HG02884 (cell line): ENCODE measurements around the gene ACCSL.

Experiments used
- ATAC-seq: cut with Tn5 transposase; IDR thresholded peaks from one replicate; pipeline ENCODE4 v1.9.1; 2021; ENCODE audit warnings: mild to moderate bottlenecking, moderate library complexity; ENCODE audit not compliant: unreplicated experiment

ACCSL gene

DNA sequence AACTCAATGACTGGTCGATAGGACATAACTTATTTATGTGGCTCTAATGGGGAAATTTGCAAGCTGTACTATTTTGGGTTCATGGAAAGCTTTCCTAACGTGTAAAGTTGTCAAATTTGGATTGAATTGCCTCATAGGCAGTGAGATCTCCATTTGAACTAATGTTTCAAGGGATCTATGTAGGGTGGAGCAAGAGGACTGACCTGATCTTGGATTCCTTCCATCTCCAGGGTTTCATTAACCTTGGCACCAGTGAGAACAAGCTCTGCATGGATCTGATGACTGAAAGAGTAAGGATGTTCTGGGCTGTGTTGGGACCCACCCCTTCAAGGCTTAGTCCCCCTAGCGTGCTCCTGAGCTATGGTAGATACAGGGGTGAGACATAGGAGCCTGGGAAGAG lies 2.1 kb downstream of the ACCSL start:
- no peak for ATAC-seq

DNA sequence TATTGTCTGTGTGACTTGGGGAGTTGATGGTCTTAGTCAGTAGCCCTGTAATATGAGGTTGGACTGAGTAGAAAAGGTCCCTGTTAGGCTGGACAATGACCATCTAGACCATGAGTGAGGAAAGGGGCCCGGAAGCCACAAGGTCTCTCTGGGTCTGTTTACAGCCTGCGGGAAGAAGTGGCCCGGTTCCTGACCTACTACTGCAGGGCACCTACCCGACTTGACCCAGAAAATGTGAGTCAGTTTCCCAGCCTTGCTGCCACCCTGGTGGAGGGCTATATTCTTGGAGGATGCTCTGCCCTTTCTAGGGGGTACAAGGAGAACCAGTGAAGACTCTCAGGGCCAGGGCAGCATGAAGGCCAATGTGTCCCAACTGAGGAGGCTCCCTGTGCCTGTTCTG lies 3.4 kb downstream of the ACCSL start:
- no peak for ATAC-seq

DNA sequence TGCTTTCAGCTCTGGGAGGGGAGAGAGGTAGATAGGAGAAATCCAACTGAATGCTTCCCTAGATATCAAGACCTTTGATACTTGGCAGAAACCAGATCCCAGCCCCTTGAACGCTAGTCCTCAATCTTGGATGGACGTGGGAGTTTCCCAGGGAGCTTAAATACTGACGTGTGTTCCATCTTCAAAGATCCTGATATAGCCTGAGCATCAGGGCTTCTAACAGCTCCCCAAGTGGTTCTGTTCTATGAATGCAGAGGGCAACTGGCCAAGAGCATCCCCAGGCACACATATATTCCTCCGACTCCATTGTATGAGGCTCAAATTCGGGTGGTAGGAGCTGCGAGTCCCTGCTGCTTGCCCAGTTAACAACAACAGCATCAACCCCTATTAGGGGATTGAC lies 9.6 kb downstream of the ACCSL start:
- ATAC-seq: no peak

DNA sequence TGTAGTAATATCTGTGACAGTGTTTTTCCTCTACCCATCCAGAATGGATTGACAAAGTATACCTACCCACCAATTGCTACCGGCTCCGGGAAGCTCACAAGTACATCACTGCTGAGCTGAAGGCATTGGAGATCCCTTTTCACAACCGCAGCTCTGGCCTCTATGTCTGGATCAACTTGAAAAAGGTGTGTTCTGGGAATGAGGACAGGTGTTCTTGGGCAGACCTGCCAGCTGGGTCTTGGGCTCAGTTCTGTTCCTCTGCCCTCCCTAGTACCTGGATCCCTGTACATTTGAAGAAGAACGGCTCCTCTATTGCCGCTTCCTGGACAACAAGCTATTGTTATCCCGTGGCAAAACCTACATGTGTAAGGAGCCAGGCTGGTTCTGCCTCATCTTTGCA lies 10.5 kb downstream of the ACCSL start:
- no peak for ATAC-seq

DNA sequence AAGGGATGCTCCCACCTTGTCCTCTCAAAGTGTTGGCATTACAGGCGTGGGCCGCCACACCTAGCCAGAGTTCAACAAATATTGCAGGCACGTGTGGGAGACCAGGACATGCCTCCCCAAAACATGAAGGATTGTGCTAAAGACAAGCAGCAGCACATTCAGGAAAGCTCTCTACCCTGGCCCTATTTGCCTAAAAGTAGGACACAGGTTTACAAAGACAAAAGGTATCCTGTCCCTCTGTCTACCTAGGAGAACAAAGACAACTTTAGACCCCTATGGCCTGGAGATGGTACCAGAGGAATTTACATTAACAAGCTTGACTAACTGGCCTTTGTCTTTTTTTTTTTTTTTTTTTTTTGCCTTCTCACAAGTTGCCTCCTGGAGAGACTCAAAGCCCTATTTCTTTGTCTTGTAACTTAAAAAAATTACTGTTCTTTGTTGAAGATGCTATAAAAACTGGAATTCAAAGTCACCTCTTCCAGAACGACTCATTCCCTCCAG lies 17.4 kb downstream of the ACCSL start:
- ATAC-seq: no peak

DNA sequence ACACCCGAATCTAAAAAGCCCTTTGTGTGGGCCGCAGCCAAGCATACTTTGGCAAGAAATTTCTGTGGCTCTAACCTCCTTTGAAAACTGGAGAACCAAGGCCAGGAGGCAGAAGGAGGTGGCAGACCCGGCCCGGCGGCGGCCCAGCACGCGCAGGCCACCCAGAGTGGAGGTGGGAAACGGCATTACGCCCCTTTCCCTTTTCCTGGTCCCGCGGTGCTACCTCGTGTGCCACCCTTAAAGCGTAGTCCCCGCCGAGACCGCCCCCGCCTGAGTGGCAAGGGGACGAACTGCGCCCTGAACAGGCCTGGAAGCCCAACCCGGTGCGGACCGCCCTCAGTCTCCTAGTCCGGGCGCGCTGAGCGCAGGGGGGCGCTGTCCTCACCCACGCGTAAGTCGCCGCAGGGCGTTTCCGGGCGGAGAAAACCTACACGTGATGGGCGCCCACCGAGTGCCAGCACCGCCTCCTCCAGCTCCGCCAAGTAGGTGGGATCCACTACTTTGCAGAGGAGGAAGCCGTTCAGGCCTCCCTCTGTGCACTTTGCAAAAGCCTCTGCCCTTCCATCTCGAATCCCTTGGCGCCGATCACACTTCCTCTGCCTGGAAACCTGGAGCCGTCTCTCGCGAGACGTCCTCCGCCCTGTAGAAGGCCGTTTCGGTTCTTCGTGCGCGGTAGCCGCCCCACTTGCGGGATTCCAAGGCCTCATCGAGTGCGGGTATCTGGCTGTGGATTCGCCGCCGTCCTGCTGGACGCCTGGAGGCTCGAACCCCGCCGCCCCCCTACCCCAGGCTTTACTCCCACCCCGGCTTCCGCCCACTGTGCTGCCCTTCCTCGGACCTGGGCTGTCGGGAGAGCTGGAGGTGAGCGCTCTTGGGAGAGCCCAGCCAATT lies 18.3 kb downstream of the ACCSL start, which contains the start of gene ACCS:
TSS of gene ACCS (plus strand) at position 430 of the 891 bp plus-strand sequence. CDS start 1,358 bp downstream, outside the sequence.
- peak; percentile 94 for ATAC-seq

DNA sequence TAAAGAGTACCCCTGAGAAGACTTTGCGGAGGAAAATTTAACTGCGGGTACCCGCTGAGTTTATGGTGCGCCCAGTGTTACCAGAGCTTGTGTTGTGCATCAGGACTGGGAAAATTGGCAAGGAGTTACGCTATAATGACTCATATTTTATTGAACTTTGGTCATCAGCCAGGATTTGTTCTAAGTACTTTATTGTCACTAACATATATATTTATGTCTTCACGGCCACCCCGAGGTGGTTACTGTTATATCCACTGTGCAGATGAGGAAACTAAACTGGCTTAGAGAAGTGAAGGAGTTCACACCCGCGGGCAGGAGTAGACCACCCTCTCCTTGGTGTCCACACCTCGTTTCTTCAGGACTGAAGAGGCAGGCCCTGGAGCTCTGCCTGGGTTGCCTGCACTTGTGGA lies 19.0 kb downstream of the ACCSL start:
- no peak for ATAC-seq

DNA sequence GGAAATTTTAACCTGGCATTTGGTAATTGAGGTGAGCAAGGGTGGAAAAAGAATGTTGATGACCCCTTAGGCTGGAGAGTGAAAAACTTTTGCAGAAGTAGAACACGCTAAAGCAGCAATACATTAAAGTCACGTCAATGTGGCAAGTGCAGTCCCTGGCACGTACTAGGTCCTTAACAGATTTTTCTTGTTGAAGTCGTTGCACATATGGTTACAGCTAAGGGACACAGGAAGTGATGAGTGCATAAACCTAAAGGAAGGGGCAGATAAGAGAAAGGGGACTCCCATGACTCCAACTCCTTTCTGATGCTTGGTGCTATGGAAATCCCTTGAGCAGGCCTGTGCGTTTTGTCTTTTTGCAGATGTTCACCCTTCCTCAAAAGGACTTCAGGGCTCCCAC lies 19.5 kb downstream of the ACCSL start:
- no peak for ATAC-seq

DNA sequence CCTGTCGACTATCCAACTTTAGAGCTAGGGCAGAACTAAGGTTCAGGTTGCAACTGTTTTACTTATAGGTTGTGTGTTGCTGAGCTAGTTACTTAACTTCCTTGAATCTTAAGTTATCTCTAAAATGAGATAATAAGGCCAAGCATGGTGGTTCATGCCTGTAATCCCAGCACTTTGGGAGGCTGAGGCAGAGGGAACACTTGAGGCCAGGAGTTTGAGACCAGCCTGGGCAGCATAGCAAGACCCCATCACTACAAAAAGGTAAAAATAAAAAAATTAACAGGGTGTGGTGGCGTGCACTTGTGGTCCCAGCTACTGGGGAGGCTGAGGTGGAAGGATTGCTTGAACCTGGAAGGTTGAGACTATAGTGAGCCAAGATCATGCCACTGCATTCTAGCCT lies 20.4 kb downstream of the ACCSL start:
- ATAC-seq: no peak

DNA sequence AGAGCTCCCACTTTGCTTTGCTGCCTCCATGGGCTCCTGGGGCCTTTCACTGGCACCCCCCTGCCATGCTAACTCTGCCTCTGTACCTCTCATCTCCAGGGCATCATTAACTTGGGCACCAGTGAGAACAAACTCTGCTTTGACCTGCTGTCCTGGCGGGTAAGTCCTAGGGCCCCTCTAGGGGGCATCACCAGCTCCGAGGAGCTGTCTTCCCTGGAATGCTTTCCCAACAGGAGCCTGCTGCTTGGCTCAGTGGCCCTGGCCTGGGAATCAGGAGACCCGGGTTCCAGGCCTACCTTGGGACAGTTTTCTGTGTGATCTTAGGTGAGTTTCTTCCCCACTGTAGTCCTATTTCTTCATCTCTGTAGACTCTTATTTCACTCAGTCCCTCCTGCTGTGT lies 23.4 kb downstream of the ACCSL start:
- no peak for ATAC-seq

DNA sequence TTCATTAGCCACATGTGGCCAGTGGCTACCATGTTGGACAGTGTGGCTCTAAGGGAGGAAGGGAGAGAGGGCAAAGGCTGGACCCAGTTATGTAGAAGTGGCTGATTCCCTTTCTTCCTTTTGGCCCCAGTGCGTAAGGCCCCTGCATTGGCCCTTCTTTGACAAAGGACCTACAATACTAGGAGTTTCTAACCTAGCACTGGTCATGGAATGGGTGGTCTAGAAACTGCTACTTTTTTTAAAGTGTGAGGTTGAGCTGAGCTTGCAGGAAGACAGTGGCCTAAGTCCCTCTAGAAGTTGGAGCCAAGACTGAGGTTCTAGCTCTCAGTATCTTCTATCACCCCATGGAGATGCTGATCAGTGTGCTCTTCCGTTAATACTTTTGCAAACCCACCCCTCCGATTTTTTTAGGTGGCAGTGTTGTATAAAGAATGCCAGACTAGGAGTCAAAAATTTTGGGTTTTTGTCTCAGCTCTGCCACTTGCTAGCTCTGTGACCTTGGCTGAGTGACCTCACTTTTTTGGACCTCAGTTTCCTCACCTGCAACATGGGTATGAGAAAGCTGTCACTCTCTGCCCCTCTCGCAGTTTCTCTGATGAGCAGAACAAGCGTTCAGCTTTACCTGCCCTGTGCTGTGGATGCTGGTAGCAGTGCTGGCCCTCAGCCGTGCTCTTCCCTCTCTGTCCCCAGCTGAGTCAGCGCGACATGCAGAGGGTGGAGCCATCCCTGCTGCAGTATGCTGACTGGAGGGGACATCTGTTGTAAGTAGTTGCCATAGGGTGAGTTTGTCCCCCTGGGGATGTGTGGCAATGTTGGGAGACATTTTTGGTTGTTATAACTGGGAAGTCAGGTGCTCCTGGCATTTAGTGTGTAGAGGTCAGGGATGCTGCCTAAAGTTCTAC lies 25.2 kb downstream of the ACCSL start:
- no peak for ATAC-seq

DNA sequence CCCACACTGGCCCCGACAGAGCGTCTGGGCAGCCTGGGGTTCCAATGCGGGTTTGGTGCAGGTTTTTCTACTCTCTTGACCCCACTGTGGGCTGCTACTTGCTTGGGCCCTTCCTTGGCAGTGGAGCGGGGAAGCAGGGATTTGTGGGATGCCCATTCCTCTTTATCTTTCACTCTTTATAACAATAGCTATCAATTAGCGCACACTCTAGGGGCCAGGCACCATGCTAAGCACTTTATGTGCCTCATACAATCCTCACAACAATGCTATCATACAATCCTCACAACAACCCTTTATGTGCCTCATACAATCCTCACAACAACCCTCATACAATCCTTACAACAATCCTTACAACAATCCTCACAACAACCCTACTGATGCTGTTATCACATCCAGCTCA lies 31.0 kb downstream of the ACCSL start:
- ATAC-seq: no peak

DNA sequence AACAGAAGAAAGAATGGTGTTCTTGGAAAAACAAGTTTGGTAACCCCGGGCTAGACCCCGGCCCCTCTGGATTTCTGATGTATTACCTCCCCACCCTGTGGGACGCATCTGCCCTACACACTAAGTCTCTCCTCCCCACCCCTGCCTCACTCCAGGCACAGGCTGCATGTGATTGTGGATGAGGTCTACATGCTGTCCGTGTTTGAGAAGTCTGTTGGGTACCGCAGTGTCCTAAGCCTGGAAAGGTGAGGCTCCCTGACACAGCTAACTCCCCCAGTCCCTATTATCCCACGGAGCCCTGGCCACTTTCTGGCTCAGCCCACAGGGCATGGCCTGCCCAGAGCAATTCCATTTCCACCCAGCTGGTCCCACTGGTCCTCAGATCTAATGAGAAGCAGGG lies 31.6 kb downstream of the ACCSL start:
- no peak for ATAC-seq

DNA sequence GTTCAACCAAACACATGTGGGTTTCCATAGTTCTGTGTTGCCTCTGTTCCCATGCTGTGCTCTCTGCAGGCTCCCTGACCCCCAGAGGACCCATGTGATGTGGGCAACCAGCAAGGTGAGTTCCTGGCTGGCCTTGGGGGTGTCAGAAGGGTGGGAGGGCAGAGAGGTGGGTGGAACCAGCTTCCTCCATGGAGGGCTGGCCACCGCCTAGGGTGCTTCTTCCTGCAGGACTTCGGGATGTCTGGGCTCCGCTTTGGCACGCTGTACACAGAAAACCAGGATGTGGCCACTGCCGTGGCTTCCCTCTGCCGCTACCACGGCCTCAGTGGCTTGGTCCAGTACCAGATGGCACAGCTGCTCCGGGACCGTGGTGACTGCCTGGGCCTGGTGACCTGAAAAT lies 33.2 kb downstream of the ACCSL start:
- ATAC-seq: no peak

DNA sequence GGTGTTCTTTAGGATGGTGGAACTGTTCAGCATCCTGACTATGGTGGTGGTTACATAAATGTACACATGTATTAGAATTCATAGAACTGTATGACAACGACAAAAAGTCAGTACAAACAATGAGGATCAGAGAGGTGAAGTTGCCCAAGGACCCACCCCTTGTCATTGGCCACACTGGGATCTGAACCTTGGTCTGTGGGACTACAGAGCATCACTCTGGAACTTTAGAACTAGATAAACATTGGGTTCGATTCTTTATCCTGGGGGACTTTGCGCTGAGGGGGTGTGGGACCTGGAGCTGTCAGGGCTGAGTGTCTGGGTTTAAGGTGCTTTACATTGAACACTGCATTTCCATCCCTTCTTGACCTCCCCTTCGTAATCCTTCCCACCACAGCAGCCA lies 34.9 kb downstream of the ACCSL start:
- ATAC-seq: no peak

DNA sequence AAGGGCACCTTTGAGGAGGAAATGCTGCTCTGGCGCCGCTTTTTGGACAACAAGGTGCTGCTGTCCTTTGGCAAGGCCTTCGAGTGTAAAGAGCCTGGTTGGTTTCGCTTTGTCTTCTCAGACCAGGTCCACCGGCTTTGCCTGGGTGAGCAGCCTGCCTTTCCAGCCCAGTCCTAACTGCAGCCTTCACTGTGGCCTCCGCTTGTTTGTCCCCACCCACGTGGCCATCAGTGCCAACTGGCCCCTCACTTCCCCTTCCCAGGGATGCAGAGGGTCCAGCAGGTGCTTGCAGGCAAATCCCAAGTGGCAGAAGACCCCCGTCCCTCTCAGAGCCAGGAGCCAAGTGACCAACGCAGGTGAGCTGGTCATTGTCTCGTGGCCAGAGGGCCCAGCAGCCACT lies 35.7 kb downstream of the ACCSL start:
- no peak for ATAC-seq

DNA sequence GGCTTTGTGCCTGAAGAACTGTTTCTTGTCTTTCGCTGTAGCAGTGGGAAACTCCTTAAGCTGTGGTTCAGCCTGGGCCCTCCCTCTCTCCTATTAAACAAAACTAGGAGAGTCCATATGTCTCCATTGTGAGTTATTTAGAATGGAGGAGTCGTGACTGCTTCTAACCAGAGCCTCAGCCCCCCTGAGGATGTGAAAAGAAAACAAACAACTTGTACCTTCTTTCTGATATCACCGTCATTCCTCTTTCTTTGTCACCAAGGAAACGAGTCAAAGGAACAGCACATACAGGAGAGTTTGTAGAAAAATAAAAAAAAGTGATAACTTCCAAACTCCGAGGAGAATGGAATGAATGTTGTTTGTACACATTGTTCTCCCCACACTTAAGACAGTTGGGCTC lies 36.1 kb downstream of the ACCSL start:
- no peak for ATAC-seq

DNA sequence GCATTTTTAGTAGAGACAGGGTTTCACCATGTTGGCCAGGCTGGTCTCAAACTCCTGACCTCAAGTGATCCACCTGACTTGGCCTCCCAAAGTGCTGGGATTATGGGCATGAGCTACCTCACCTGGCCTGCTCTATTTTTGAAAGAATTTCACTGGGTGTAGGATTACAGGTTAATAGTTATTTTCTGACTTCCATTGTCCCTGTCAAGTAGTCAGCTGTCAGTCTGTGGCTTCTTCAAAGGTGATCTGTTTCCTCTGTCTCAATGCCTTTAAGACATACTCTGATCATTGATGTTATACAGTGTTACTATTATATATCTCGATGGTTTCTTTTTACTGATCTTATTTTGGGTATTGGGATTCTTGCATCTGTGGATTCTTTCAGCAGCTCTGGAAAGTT lies 37.5 kb downstream of the ACCSL start:
- no peak for ATAC-seq

DNA sequence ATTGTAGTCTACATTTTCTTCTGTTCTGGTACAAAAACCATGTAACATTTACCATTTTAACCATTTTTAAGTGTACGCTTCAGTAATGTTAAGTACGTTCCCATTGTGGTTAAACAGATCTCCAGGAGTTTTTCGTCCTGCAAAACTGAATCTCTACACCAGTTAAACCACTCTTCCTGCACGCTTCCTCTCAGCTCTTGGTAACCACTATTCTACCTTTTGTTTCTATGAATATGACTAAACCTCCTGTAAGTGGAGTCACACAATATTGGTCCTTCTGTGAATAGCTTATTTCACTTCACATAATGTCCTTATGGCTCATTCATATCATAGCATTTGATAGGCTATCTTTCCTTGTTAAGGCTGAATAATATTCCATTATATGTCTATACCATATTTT lies 40.6 kb downstream of the ACCSL start:
- no peak for ATAC-seq

DNA sequence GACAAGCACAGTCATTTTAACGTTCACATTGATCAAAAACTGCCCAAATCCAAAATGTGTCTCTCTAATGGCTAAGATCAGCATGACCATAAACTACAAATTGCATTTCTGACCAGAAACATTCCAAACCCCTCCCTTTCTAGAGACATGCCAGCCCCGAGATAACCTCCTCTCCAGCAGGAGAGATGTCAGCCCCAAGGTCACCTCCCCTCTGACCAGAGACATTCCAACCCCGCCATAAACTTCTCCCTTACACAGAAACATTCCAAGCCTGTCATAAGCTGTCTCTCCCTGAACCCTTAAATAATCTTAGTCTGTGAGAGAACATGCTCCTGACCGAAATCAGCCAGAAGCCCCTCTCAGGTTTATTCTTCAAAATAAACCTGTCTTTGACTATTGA lies 41.1 kb downstream of the ACCSL start:
- no peak for ATAC-seq

DNA sequence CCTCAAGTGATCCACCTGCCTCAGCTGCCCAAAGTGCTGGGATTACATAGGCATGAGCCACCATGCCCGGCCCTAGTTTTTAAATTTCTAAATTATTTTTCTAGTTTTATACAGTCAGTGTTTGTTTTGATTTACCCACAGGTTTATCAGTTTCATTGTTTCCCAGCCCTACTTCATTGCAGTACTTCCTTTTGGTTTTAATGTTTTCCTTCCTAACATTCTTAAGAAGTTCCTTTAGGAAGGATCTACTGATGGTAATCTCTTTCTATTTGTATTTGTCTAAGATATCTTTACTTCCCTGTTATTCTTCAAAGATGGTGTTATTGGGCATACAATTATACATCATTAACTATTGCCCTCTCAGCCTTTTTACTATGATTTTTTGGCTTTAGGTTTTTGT lies 42.8 kb downstream of the ACCSL start:
- no peak for ATAC-seq
